GM19328 (cell line): ENCODE measurements around the gene LHX2.

ENCODE experiments used
- ATAC-seq: cut with Tn5 transposase; IDR thresholded peaks from one replicate; pipeline ENCODE4 v1.9.1; 2021; ENCODE audit warnings: mild to moderate bottlenecking, moderate library complexity; ENCODE audit not compliant: unreplicated experiment

The LHX2 gene

DNA sequence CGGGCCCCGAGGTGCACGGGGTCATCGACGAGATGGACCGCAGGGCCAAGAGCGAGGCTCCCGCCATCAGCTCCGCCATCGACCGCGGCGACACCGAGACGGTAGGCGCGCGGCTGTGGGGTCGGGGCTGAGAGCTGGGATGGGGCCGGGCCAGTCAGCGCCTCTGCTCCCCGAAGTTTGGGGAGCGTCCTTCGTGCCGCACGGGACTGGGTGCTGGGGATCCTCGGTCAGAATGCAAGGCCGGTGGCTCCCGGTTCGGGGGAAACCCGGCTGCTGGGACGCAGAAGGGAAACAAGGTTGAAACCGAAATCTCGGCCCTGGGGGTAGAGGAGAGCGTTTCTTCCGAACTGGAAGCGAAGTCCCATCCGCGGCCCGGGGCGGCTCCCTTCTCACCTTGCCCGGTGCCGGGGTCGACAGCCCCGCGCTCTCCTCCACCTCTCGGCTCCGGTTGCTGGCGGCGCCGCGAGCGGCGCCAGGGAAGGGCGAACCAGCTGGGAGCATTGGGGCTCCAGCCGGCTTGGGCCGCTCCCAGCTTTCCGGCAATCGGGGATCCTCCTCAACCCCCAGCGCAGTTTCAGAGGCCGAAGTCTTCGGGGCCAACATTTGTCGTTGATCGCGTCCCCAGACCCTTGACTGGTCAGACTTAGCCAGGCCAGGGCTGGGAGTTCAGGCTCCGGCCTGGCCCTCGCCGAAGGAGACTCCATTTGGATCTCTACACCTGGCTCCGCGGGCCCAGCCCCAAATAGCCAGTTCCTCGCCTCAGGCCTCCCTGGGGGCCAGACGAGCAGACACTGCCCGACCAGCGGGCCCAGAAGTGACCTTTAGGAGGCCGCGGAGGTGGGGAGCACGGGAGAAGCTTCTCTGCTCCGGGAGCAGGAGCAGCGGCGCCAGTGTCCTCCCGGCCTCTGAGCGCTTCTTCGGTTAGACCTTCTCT lies 1.1 kb downstream of the LHX2 start:
- no peak for ATAC-seq

DNA sequence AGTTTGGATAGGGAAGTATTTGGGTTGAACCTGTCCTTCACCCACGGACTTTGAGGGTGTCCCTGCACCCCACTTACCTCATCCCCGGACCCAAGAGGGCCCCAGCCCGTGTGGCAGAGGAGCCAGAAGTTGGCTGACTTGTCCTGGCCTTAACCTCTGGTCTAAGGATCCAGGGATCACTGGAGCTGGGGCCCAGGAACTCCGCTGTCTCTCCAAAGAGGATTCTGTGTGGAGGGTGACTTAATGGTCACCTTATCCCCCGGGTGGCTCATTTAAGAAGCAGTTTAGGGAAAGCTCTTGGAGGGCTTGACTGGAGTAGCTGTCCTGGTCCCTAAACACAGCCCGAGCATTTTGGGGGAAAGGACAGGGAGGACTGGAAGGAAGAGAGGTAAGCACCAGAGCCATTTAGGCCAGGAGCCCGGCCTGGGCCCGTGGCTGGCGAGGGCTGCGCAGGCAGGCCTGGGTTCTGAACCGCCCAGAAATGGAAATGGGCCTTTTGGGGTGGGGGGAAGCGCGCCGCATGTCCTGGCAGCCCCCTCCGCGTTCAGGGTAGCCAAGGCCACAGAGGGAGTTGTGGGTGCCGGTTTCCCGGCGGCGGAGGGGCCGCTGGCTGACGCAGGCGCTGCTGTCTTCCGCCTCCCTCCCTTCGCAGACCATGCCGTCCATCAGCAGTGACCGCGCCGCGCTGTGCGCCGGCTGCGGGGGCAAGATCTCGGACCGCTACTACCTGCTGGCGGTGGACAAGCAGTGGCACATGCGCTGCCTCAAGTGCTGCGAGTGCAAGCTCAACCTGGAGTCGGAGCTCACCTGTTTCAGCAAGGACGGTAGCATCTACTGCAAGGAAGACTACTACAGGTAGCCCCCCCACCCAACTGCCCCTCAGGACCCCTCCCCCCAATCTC lies 2.0 kb downstream of the LHX2 start:
- no peak for ATAC-seq

GRCh38 chr9:124014211-124014955 lies 2.8 kb downstream of the LHX2 start:
- no peak for ATAC-seq

GRCh38 chr9:124014956-124015660 lies 3.5 kb downstream of the LHX2 start:
- ATAC-seq = no peak

DNA sequence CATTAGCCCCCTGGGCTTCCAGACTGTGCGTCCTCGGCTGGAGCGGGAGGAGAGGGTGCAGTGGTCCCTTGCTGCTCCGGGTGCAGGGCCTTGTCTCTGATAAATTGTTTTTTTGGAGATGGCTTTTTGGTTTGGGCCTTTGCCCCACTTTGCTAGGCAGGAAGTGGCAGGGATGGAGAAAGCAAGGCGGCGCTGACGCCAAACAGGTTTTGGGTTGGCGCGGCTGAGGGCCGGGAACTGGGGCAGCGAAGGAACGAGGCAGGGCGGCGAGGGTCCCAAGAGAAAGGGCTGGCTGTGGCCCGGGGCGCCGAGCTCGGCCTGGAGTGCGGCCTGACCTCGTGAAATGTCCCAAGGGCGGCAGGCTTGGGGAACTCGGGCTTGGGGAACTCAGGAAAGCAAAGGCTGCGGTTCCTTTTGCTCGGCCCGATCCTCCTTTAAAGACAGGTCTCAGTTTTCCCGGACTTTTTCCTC lies 4.1 kb downstream of the LHX2 start:
- no peak for ATAC-seq

DNA sequence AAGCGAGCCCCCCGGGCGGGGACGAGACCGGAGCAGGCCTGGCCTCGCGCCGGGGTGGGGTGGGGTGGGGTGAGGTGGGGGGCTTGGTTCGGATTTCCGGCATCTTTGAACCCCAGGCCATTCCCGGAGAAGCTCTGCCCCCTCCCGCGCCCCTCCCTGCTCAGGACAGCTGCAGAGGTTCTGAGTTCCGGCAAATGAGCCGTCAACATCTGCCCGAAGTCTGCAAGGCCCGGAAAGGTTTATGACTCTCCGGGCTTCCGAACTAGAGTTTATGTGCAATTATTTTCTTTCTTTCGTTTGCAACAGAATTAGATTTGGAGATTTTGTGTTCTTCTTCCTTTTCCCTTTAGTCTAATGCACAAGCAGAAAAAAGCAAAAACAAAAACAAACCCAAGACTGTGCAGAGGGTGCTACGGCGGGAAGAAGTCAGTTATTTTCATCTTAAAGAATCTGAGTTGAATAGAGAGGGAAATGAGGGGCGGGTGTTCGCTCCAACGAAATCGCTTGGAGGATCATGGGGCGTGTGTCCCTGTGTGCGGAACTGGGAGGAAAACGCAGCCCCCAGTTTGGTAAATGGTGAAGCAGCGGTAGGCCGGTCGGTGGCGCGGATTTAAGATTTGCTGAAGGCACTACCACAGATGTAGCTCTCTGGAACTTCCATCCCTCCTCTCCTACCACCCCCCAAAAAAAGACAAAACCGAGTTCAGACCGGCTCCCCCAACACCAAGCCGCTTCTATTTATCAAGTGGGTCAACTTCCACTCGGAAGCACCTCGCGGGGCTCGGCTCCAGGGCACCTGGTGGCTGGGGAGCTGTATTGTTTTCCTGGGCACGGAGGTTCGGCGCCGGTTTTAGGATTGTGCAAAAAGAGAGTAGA lies 4.8 kb downstream of the LHX2 start:
- ATAC-seq = no peak

GRCh38 chr9:124017051-124017928 lies 5.7 kb downstream of the LHX2 start:
- no peak for ATAC-seq

- ATAC-seq = no peak
Observed at GRCh38 chr9:124017929-124018729, 6.6 kb downstream of the LHX2 start.

DNA sequence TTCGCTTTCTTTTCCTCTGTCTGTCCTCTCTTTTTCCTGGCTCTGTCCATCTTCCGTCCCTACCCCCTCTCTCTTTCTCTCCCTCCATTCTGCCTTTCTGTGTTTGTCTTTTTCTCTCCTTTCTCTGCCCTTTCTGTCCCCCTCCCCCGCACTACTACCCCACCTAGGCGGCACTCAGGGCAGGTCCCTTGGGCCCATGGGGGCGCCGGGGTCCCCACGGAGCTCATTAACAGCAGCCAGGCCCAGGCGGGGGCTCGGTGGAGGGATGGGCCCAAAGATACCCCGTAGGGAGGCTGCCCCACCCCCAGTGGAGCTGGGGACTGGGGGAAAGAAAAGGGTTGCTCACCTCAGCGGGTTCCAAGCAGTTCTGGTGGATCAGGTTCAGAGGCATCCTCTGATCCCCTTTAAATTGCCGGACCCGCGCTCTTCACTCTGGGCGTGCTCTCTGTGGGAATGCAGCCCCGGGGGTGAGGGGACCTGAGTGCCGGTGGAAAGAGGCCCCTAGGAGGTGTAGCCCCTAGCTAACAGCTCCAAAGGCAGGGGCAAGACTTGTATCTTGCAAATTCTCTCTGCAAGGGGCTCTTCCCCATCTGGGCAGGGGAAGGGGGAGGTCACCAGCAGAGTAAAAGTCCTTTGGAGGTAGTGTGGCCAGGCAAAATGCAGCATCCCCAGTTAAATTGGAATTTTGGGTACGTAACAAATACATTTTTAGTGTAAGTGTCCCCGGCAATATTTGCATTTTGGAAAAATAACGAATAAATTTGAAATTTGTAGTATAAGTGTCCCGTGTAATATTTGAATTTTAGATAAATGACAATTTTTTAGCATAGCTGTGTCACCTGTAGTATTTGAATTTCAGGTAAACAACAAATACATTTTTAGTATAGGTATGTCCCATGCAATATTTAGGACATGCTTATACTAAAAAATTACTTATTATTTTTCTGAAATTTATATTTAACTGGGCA lies 7.4 kb downstream of the LHX2 start:
- no peak for ATAC-seq

- ATAC-seq = no peak
Observed at GRCh38 chr9:124019771-124020519, 8.4 kb downstream of the LHX2 start.

DNA sequence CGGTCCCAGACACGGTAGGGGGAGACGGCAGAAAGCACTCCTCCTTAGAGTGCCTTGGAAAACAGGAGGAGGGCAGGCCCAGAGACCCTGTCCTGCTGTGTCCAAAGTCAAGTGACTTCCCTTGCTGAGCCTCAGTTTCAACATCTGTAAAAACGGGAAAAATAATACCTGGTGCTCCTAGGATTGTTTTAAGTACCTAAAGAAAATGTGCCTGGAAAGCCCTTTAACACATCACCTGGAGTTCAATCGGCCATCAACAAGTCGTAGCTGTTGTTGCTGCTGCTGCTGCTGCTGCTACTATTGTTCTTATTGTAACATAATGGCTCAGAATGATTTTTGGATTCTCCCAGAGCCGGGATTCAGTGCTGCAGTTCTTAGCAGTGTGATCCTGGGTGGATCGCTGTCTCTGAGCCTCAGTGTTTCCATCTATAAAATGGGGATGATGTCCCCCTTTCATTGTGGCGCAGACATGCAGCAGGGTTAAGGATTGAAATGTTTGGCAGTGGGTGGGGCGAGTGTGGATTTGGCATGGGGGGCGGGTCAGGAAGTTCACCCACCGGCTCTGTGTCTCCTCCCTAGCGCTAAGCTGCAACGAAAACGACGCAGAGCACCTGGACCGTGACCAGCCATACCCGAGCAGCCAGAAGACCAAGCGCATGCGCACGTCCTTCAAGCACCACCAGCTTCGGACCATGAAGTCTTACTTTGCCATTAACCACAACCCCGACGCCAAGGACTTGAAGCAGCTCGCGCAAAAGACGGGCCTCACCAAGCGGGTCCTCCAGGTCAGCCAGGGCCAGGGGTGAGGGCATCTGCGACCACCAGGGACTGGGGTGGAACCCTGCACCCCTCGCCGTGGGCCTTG lies 9.2 kb downstream of the LHX2 start:
- ATAC-seq = no peak

GRCh38 chr9:124021385-124021769 lies 9.8 kb downstream of the LHX2 start:
- no peak for ATAC-seq

GRCh38 chr9:124022201-124023121 lies 10.9 kb downstream of the LHX2 start:
- no peak for ATAC-seq

GRCh38 chr9:124024107-124024506 lies 12.5 kb downstream of the LHX2 start:
- ATAC-seq = no peak
